Measurements from ENCODE around the gene PER3.

Gene PER3

GRCh38 chr1:7839526-7839925 lies 55.4 kb downstream of the PER3 start:
- no peak for DNase-seq

GRCh38 chr1:7842517-7842916 lies 58.4 kb downstream of the PER3 start:
- no peak for DNase-seq

GRCh38 chr1:7845761-7846160 lies 61.7 kb downstream of the PER3 start:
- no peak for DNase-seq

GRCh38 chr1:7846656-7847055 lies 62.6 kb downstream of the PER3 start:
- no peak for DNase-seq

- DNase-seq, result no peak
Observed at GRCh38 chr1:7847599-7847998, 63.5 kb downstream of the PER3 start.

- no peak for DNase-seq
Observed at GRCh38 chr1:7850786-7851185, 66.7 kb downstream of the PER3 start.

- DNase-seq, result no peak
Observed at GRCh38 chr1:7852804-7853683, 69.0 kb downstream of the PER3 start, which contains the start of gene UTS2. UTS2 (minus strand) TSS chr1:7853065; CDS start chr1:7853003, 62 bp downstream.

- no peak for DNase-seq
Observed at GRCh38 chr1:7853684-7854026, 69.6 kb downstream of the PER3 start.

- DNase-seq, result peak in 1 of 14 donors; percentile 3
Observed at GRCh38 chr1:7856345-7856744, 72.3 kb downstream of the PER3 start.

GRCh38 chr1:7857000-7857399 lies 72.9 kb downstream of the PER3 start:
- no peak for DNase-seq

GRCh38 chr1:7857985-7858384 lies 73.9 kb downstream of the PER3 start:
- DNase-seq, result no peak

GRCh38 chr1:7859406-7859805 lies 75.3 kb downstream of the PER3 start:
- DNase-seq, result no peak

GRCh38 chr1:7860130-7860529 lies 76.0 kb downstream of the PER3 start:
- no peak for DNase-seq

- DNase-seq, result no peak
Observed at GRCh38 chr1:7861452-7861851, 77.4 kb downstream of the PER3 start.

- no peak for DNase-seq
Observed at GRCh38 chr1:7862211-7863060, 78.3 kb downstream of the PER3 start.

- DNase-seq, result no peak
Observed at GRCh38 chr1:7863756-7864328, 79.8 kb downstream of the PER3 start.

- no peak for DNase-seq
Observed at GRCh38 chr1:7865978-7866377, 81.9 kb downstream of the PER3 start.

GRCh38 chr1:7868070-7868780 lies 84.1 kb downstream of the PER3 start:
- DNase-seq, result no peak

GRCh38 chr1:7869136-7869920 lies 85.2 kb downstream of the PER3 start:
- no peak for DNase-seq

- DNase-seq, result no peak
Observed at GRCh38 chr1:7871136-7871535, 87.0 kb downstream of the PER3 start.
